Measurements from ENCODE around the gene PCP4.
"Not testable (repeated sequence)": the region's sequence is repeated elsewhere in the genome, so short reads cannot be mapped to it uniquely, and the experiment has no call there.

Gene PCP4

GRCh38 chr21:39866093-39866492, 1.1 kb upstream of the PCP4 start:
- DNase-seq (ENCODE audit: low spot score), result no peak

GRCh38 chr21:39869141-39869818, 2.0 kb downstream of the PCP4 start:
- no peak for DNase-seq (ENCODE audit: low spot score)

DNA sequence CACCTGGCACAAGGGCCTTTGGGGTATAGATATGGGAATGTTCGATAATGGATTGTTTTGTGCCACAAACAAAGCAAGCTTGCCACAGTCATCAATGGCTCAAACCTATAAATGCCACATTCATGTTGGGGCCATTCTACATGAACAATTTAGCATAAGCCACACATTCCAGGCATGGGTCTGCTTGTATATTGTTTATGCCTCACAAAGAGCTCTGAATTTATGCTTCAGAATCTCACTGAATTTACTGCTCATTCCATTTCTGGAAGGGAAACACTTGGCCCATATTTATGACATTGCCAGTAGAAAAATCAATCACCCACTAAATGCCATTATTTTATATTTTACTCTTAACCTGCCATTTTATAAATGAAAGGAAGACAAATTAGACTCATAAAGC, 6.4 kb downstream of the PCP4 start:
- no peak for DNase-seq (ENCODE audit: low spot score)

DNA sequence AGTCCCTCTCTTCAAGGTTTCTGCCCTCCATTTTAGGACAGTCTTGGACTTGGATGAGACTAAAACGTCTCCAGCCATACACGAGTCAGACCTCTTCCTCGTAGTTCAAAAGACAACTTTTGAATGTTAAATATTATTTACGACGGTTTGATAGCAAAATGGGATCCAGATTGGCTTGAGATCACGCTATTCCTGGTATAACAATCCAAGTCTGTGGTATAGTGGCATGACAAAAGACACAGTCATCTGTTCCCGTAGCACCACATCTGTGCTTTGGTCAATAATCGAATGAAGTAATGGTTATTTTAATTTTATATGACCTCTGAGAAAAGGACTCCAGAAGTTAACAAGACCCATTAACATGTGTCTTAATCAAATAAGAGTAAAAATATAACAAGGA, 7.0 kb downstream of the PCP4 start:
- DNase-seq (ENCODE audit: low spot score), result no peak

GRCh38 chr21:39874759-39875158, 7.5 kb downstream of the PCP4 start:
- DNase-seq (ENCODE audit: low spot score), result no peak

- no peak for DNase-seq (ENCODE audit: low spot score)
Measured at GRCh38 chr21:39881661-39882060, 14.4 kb downstream of the PCP4 start.

DNA sequence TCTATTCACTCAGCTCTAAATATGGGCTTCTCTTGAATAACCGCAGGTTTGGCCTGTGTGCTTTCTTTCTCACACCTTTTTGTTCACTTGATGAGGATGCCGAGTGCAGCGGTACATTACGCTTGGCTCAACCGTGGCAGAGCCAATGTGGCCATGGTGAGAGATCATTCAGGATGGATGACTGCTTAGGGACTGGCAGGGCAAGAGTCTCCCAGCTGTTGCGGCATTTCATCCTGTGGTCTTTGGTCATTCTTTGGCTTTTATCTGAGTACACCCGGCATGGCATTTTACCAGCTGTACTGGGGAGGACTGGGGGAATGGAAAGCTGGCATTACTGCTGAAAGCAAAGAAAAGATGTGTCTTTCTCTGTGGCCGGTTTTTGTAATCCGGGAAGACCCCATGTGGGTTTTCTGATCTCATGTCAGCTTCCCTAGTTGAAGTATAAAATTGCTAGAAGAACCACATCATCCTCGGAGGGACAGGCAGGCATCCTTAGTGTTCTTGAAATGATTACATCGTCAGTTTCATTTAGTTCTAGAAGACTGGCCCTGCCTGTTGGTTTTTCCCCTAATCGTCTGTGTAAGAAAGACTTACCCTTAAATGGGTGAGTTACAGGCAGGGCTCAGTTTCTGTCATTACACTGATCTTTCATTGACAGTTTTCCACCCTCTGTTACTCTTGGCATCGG, 15.1 kb downstream of the PCP4 start:
- no peak for DNase-seq (ENCODE audit: low spot score)

DNA sequence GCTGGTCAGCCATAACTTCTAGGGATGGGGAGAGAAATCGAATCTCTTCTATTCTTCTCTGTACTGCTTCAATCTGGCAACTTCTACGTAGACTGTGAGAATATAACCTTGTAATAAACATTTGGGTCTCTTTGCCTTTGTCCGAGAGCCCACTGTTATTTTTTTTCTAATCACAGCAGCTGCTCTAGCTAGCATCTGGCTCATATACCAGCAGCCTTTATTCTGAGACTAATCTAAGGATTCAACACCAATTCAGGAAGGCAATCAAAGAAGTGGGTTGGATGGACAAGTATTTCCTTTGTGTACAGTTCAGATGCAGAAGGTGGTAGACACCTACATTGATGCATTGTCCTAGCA, 15.6 kb downstream of the PCP4 start:
- DNase-seq (ENCODE audit: low spot score), result no peak

DNA sequence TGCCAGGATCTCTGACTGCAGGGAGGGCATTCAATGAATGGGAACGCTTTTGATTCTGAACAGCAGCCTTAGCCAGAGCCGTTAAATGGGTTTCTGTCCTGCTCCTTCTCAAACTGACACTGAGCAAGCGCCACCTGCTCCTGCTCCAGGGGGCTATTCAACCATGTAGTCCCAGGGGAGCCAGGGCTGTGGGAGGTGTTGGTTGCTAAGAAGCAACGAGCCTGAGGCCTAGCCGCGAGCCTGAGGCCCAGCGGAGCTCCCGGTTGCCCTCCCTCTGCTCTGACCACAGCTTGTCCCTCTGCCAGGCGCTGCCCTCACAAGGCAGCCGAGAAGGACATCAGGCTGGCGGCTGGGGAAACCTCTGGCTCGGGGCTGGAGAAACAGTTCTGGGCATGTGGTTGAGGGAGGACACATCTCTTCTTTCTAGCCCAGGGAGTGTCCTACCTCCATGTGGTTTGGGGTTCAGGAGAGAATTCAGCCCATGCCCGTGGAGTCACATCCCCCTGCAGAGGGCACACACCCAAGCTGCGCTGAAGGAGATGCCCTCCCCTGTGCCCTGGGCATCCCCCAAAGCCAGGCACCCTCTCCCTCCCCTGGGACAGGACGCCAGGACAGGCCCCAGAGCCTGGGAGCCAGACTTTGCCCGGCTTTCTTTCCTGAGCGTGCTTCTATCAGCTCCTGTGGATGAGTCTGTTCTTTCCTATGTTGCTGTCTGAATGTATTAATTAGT, 18.0 kb downstream of the PCP4 start:
- DNase-seq (ENCODE audit: low spot score), result no peak

DNA sequence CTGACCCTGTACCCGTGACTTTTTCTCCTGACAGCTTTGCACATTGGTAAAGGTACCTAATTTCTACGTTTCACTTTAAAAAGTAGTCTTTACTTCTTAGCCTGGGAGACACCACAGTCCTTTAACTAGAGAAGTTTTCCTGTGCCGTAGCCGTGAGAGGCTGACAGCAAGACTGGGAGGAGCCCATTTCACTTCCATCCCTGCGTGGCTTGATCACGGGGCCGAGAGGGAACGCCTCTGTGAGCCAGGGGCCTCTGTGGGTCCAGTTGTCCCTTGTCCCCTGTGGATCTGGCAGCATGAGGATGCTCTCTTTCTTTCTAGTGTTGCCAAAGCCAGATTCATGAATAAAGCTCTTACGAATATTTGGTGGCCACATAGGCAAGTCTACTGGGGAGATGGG, 21.6 kb downstream of the PCP4 start:
- DNase-seq (ENCODE audit: low spot score), result no peak

DNA sequence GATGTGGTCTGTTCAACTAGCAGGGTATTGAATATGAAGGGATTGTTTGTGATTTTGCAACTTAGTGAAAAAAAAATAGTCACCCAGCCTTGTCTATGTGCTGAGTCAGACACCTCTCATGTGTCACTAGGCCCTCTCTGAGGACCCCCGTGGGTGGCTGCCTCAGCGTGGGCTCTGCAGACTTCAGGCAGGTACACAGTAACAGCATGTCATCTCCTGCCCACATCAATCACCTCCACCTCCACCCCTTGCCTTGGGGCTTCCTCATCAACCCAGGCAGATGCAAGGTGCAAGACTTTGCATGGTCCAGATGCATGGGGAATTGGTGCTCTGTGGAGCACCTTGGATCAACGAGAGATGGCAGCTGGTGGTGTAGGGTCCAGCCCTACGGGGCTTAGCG, 23.9 kb downstream of the PCP4 start:
- DNase-seq (ENCODE audit: low spot score), result peak; percentile 83

DNA sequence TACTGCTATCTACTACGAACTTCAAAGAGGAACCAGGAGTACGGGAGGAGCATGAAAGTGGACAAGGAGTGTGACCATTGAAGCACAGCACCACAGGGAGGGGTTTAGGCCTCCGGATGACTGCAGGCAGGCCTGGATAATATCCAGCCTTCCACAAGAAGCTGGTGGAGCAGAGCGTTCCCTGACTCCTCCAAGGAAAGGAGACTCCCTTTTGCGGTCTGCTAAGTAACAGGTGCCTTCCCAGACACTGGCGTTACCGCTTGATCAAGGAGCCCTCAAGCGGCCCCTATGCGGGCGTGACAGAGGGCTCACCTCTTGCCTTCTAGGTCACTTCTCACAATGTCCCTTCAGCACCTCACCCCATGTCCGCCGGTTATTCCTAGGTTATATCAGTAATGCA, 24.6 kb downstream of the PCP4 start:
- DNase-seq (ENCODE audit: low spot score), result not testable (repeated sequence)

DNA sequence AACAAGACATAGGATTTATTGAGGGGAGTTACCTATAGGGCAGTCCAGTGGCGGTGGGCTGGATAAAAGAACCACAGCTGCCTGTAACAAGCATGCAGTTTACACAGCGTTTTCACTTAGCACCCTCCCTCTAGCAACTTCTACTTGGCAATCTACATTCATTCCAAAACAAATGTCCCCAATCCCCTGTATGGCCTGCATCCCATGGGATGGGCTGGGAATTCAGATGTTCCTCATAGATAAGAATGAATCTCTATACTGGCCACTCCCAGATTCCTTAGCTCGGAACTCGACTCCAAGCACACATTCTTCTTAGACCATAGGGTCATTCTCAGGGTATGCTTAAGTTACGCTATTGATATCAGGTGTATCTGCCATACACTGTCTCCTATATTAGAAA, 33.3 kb downstream of the PCP4 start:
- no peak for DNase-seq (ENCODE audit: low spot score)

- DNase-seq (ENCODE audit: low spot score), result no peak
Measured at GRCh38 chr21:39900911-39901310, 33.7 kb downstream of the PCP4 start.

GRCh38 chr21:39902986-39903385, 35.7 kb downstream of the PCP4 start:
- DNase-seq (ENCODE audit: low spot score), result no peak

DNA sequence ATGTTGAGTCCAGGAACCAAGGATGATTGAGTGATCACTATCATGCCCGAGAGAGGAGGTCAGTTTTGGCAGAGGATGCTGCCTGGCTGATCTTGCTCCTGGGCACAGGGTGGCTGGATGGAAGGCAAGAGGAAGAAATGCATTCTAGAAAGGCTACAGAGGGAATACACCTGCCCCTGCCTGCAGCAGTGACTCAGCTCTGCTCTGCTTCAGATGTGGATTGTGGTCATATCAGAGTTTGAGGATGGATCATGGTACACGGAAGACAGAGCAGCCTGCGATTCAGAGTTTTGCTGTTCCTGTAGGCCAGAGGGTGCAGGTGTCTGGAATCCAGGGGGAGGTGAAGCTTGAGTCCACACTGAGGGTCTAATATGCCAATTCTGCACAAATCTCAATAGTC, 37.2 kb downstream of the PCP4 start:
- no peak for DNase-seq (ENCODE audit: low spot score)

GRCh38 chr21:39908265-39908923, 41.2 kb downstream of the PCP4 start:
- DNase-seq (ENCODE audit: low spot score), result no peak

GRCh38 chr21:39911286-39912199, 44.3 kb downstream of the PCP4 start:
- no peak for DNase-seq (ENCODE audit: low spot score)

DNA sequence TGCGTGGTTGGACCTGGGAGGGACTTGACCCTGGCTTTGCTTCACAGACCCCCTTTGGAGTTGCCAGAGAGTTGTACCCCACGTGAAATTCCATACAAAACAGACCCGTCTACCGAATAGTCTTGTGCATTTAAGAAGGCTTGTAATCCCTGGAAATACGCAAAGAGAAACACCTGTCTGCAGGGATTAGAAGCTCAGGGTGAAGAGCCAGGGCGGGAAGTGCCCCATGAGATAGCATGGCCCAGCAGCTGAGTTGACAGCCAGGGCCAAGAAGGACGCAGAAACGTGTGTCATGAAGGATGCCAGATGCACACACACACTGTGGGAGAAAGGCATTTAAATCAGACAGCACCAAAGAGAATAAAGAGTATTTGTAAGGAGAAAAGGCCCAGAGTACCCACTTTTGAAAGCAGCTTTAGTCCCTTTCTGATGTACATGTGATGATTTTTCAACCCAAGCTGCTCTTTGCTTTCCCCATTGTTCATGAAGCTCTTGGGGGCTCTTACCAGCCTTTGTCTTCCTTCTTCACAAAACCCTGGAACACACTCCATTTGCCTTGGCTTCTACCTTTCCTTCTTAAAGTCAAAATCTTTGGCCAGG, 46.6 kb downstream of the PCP4 start:
- no peak for DNase-seq (ENCODE audit: low spot score)

GRCh38 chr21:39915881-39916280, 48.6 kb downstream of the PCP4 start:
- DNase-seq (ENCODE audit: low spot score), result no peak

DNA sequence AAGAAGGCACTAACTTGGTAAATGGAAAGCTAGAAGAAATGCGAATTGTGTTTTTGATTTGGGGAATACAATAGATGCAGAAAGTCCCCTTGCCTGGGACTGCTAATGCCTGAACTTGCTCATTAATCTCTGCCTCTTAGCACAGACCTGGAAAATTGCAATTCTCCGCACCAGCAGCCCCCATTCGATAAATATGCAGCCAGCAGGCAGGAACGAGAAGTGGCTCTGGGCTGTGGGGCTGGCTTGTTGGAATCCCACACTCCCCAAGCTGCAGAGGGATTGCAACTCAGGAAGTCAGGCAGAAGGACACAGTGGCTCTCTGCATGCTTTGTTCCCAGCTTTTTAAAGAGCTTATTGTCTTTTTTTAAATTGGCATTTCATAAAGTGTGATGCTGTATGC, 51.3 kb downstream of the PCP4 start:
- DNase-seq (ENCODE audit: low spot score), result no peak
